Measurements from ENCODE around the gene DNAJB13.

Gene DNAJB13

GRCh38 chr11:73951797-73952196 is 971 bp downstream of the DNAJB13 start:
- whole genome bisulfite sequencing = 92% methylated on average over 7 of the region's 7 CpGs
- H3K36me3 ChIP-seq (ENCODE audit: insufficient read depth, low read length) = no peaks in the 10 kb centered on the region
- H3K9ac ChIP-seq (ENCODE audit: low read depth, low read length) = no peak overlapping the region
- H3K4me3 ChIP-seq (ENCODE audit: low read length) = no peak overlapping the region
- no peaks in the 10 kb centered on the region for H3K4me1 ChIP-seq (ENCODE audit: insufficient read depth, low read length)
- H3K27me3 ChIP-seq (ENCODE audit: insufficient read depth, low read length) = no peaks in the 10 kb centered on the region
- no peak overlapping the region for H3K27ac ChIP-seq (ENCODE audit: low read depth, low read length)
- H3K9me3 ChIP-seq (ENCODE audit: insufficient read depth, low read depth, low read length) = peaks cover 3% of the 10 kb centered on the region; the same call in 1 of the 2 replicates

- no peak overlapping the region for H3K9ac ChIP-seq (ENCODE audit: low read depth, low read length)
- no peak overlapping the region for H3K4me3 ChIP-seq (ENCODE audit: low read length)
- no peaks in the 10 kb centered on the region for H3K27me3 ChIP-seq (ENCODE audit: insufficient read depth, low read length)
- WGBS = 91% methylated on average over 29 of the region's 29 CpGs
- no peak overlapping the region for H3K27ac ChIP-seq (ENCODE audit: low read depth, low read length)
- H3K36me3 ChIP-seq (ENCODE audit: insufficient read depth, low read length) = no peaks in the 10 kb centered on the region
- no peaks in the 10 kb centered on the region for H3K4me1 ChIP-seq (ENCODE audit: insufficient read depth, low read length)
- H3K9me3 ChIP-seq (ENCODE audit: insufficient read depth, low read depth, low read length) = no peaks in the 10 kb centered on the region
Observed at GRCh38 chr11:73956876-73957653, 6.2 kb downstream of the DNAJB13 start.

- Histone ChIP-seq H3K9ac (ENCODE audit: low read depth, low read length) (no peak overlapping the region), H3K4me1 (ENCODE audit: insufficient read depth, low read length) (no peaks in the 10 kb centered on the region), H3K9me3 (ENCODE audit: insufficient read depth, low read depth, low read length) (no peaks in the 10 kb centered on the region), H3K36me3 (ENCODE audit: insufficient read depth, low read length) (no peaks in the 10 kb centered on the region), H3K27ac (ENCODE audit: low read depth, low read length) (no peak overlapping the region), H3K4me3 (ENCODE audit: low read length) (no peak overlapping the region), H3K27me3 (ENCODE audit: insufficient read depth, low read length) (no peaks in the 10 kb centered on the region)
- 92% methylated on average over 25 of the region's 25 CpGs for WGBS
Observed at GRCh38 chr11:73957654-73958361, 7.0 kb downstream of the DNAJB13 start.

- Histone ChIP-seq H3K4me1 (ENCODE audit: insufficient read depth, low read length) (no peaks in the 10 kb centered on the region), H3K9me3 (ENCODE audit: insufficient read depth, low read depth, low read length) (no peaks in the 10 kb centered on the region), H3K36me3 (ENCODE audit: insufficient read depth, low read length) (no peaks in the 10 kb centered on the region), H3K27me3 (ENCODE audit: insufficient read depth, low read length) (no peaks in the 10 kb centered on the region), H3K4me3 (ENCODE audit: low read length) (no peak overlapping the region), H3K27ac (ENCODE audit: low read depth, low read length) (no peak overlapping the region), H3K9ac (ENCODE audit: low read depth, low read length) (no peak overlapping the region)
- 89% methylated on average over 18 of the region's 18 CpGs for WGBS
Observed at GRCh38 chr11:73958521-73959141, 7.8 kb downstream of the DNAJB13 start.

- Histone ChIP-seq H3K4me1 (ENCODE audit: insufficient read depth, low read length) (no peaks in the 10 kb centered on the region), H3K27me3 (ENCODE audit: insufficient read depth, low read length) (no peaks in the 10 kb centered on the region), H3K36me3 (ENCODE audit: insufficient read depth, low read length) (no peaks in the 10 kb centered on the region), H3K4me3 (ENCODE audit: low read length) (no peak overlapping the region), H3K9me3 (ENCODE audit: insufficient read depth, low read depth, low read length) (no peaks in the 10 kb centered on the region), H3K9ac (ENCODE audit: low read depth, low read length) (no peak overlapping the region), H3K27ac (ENCODE audit: low read depth, low read length) (no peak overlapping the region)
- WGBS = 83% methylated on average over 4 of the region's 4 CpGs
Observed at GRCh38 chr11:73961321-73961720, 10.5 kb downstream of the DNAJB13 start.

GRCh38 chr11:73962101-73962705 is 11.4 kb downstream of the DNAJB13 start:
- Histone ChIP-seq H3K27me3 (ENCODE audit: insufficient read depth, low read length) (no peaks in the 10 kb centered on the region), H3K4me3 (ENCODE audit: low read length) (no peak overlapping the region), H3K4me1 (ENCODE audit: insufficient read depth, low read length) (no peaks in the 10 kb centered on the region), H3K27ac (ENCODE audit: low read depth, low read length) (no peak overlapping the region), H3K9me3 (ENCODE audit: insufficient read depth, low read depth, low read length) (no peaks in the 10 kb centered on the region), H3K36me3 (ENCODE audit: insufficient read depth, low read length) (no peaks in the 10 kb centered on the region), H3K9ac (ENCODE audit: low read depth, low read length) (no peak overlapping the region)
- 82% methylated on average over 7 of the region's 7 CpGs for WGBS

- no peak overlapping the region for H3K27ac ChIP-seq (ENCODE audit: low read depth, low read length)
Observed at GRCh38 chr11:73963861-73964260, 13.0 kb downstream of the DNAJB13 start.

GRCh38 chr11:73965076-73965763 is 14.4 kb downstream of the DNAJB13 start:
- 79% methylated on average over 10 of the region's 10 CpGs for WGBS
- no peaks in the 10 kb centered on the region for H3K27me3 ChIP-seq (ENCODE audit: insufficient read depth, low read length)
- H3K27ac ChIP-seq (ENCODE audit: low read depth, low read length) = no peak overlapping the region
- no peaks in the 10 kb centered on the region for H3K4me1 ChIP-seq (ENCODE audit: insufficient read depth, low read length)
- no peaks in the 10 kb centered on the region for H3K9me3 ChIP-seq (ENCODE audit: insufficient read depth, low read depth, low read length)
- no peak overlapping the region for H3K9ac ChIP-seq (ENCODE audit: low read depth, low read length)
- no peaks in the 10 kb centered on the region for H3K36me3 ChIP-seq (ENCODE audit: insufficient read depth, low read length)
- peak overlapping the region; percentile 23; the same call in 1 of the 2 replicates for H3K4me3 ChIP-seq (ENCODE audit: low read length)

More at GRCh38 chr11:73963861-73964260, 13.0 kb downstream of the DNAJB13 start:
- Histone ChIP-seq H3K36me3 (ENCODE audit: insufficient read depth, low read length) (no peaks in the 10 kb centered on the region), H3K4me3 (ENCODE audit: low read length) (no peak overlapping the region), H3K9ac (ENCODE audit: low read depth, low read length) (no peak overlapping the region), H3K9me3 (ENCODE audit: insufficient read depth, low read depth, low read length) (no peaks in the 10 kb centered on the region), H3K27me3 (ENCODE audit: insufficient read depth, low read length) (no peaks in the 10 kb centered on the region), H3K4me1 (ENCODE audit: insufficient read depth, low read length) (no peaks in the 10 kb centered on the region)
- WGBS = 91% methylated on average over 7 of the region's 8 CpGs

GRCh38 chr11:73965764-73966121 is 14.9 kb downstream of the DNAJB13 start:
- H3K9ac ChIP-seq (ENCODE audit: low read depth, low read length) = no peak overlapping the region
- H3K9me3 ChIP-seq (ENCODE audit: insufficient read depth, low read depth, low read length) = no peaks in the 10 kb centered on the region
- no peaks in the 10 kb centered on the region for H3K27me3 ChIP-seq (ENCODE audit: insufficient read depth, low read length)
- no peak overlapping the region for H3K27ac ChIP-seq (ENCODE audit: low read depth, low read length)
- no peaks in the 10 kb centered on the region for H3K4me1 ChIP-seq (ENCODE audit: insufficient read depth, low read length)
- 93% methylated on average over 2 of the region's 2 CpGs for WGBS
- H3K4me3 ChIP-seq (ENCODE audit: low read length) = no peak overlapping the region
- H3K36me3 ChIP-seq (ENCODE audit: insufficient read depth, low read length) = no peaks in the 10 kb centered on the region

- H3K27me3 ChIP-seq (ENCODE audit: insufficient read depth, low read length) = no peaks in the 10 kb centered on the region
- H3K36me3 ChIP-seq (ENCODE audit: insufficient read depth, low read length) = no peaks in the 10 kb centered on the region
- H3K27ac ChIP-seq (ENCODE audit: low read depth, low read length) = no peak overlapping the region
- 85% methylated on average over 15 of the region's 15 CpGs for WGBS
- H3K4me3 ChIP-seq (ENCODE audit: low read length) = no peak overlapping the region
- no peaks in the 10 kb centered on the region for H3K9me3 ChIP-seq (ENCODE audit: insufficient read depth, low read depth, low read length)
- H3K9ac ChIP-seq (ENCODE audit: low read depth, low read length) = no peak overlapping the region
- no peaks in the 10 kb centered on the region for H3K4me1 ChIP-seq (ENCODE audit: insufficient read depth, low read length)
Observed at GRCh38 chr11:73968356-73968966, 17.6 kb downstream of the DNAJB13 start.

Data from HUES64 (cell line).